Measurements from ENCODE around the gene CLEC20A.

DNA sequence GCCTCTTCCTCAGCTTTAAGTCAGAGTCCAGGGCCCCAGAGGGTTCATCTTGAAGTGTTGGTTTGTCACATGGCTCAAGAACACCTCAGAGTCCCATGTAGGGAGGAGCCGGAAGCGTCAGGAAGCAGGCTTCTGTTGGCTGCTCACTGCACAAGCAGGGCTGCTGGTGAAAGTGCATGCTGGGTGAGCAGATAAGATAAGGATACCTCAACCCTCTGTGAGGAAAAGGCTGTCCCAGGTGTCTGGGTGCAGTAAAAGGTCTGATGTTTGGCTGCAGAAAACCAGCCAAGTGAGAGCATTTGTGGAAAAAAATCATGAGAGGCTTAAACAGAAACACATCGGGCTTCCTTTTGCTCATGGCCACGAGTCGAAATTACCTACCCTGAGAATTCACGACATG lies 9.9 kb upstream of the CLEC20A start:
- no peak for TF ChIP-seq POLR2AphosphoS5 (IDR thresholded peaks at IDR 0.05)
- TF ChIP-seq, protein P1, sequence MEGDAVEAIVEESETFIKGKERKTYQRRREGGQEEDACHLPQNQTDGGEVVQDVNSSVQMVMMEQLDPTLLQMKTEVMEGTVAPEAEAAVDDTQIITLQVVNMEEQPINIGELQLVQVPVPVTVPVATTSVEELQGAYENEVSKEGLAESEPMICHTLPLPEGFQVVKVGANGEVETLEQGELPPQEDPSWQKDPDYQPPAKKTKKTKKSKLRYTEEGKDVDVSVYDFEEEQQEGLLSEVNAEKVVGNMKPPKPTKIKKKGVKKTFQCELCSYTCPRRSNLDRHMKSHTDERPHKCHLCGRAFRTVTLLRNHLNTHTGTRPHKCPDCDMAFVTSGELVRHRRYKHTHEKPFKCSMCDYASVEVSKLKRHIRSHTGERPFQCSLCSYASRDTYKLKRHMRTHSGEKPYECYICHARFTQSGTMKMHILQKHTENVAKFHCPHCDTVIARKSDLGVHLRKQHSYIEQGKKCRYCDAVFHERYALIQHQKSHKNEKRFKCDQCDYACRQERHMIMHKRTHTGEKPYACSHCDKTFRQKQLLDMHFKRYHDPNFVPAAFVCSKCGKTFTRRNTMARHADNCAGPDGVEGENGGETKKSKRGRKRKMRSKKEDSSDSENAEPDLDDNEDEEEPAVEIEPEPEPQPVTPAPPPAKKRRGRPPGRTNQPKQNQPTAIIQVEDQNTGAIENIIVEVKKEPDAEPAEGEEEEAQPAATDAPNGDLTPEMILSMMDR (IDR thresholded peaks at IDR 0.05 in 8 of 11, conservative IDR thresholded peaks at IDR 0.05 in 3 of 11) = no peak

Data from spleen (tissue), 7 donors.